ENCODE results near the gene FEN1.

Gene FEN1

GRCh38 chr11:61844909-61845565 lies 52.3 kb downstream of the FEN1 start:
- DNase-seq (ENCODE audit: low spot score), result no peak

- DNase-seq (ENCODE audit: low spot score), result no peak
Observed at GRCh38 chr11:61846362-61847020, 53.8 kb downstream of the FEN1 start.

Data from NAMALWA (cell line).